IMR-90 (cell line): ENCODE measurements around the gene BTBD1. TPM values are rescaled to one million over a fixed set of nuclear protein-coding genes. Genes with fewer than 3 reads are reported as not detected.

ENCODE experiments used
- ATAC-seq: fragments of 200-7000 bp; cut with Tn5 transposase; 2 replicates; pipeline ENCODE4 v1.9.1; 2020; ENCODE audit warnings: low read depth, mild to moderate bottlenecking, moderate library complexity
- BruUV-seq: library from RNA; stranded (reverse); fragments of 400-500 nt; replicated peaks from 2 replicates; lab custom pipeline; 2021; lab: Mats Ljungman, UMichigan
- CTCF ChIA-PET: fragments of 300-600 bp; formaldehyde crosslinking; extraction: SDS; loops from one replicate; lab custom pipeline; 2021; ENCODE audit warnings: antibody characterized with exemption; lab: Yijun Ruan, JAX
- POLR2A ChIA-PET: fragments of 300-600 bp; sonication (Branson Sonifier 250); formaldehyde crosslinking; loops from one replicate; lab custom pipeline; 2022; ENCODE audit warnings: antibody characterized with exemption; ENCODE audit not compliant: unreplicated experiment; lab: Charles Lee
- DNase-seq: peaks from one replicate; pipeline ENCODE4 v3.0.0; 2013
- H2AFZ ChIP-seq: replicated peaks from 2 replicates; pipeline ENCODE3; 2013; ENCODE audit warnings: low read length, mild to moderate bottlenecking; ENCODE audit not compliant: poor library complexity
- H2AK5ac ChIP-seq: 2 replicates; pipeline ENCODE4 v1.6.1; 2013; ENCODE audit warnings: low read depth, low read length, inconsistent platforms
- H2AK9ac ChIP-seq: replicated peaks from 2 replicates; pipeline ENCODE3; 2013; ENCODE audit warnings: mild to moderate bottlenecking, low read depth, low read length, moderate library complexity; ENCODE audit not compliant: poor library complexity
- H2BK120ac ChIP-seq: 2 replicates; pipeline ENCODE4 v1.6.1; 2013; ENCODE audit warnings: low read depth, low read length, inconsistent platforms
- H2BK15ac ChIP-seq: 3 replicates; pipeline ENCODE4 v1.6.1; 2013; ENCODE audit warnings: low read depth, low read length, inconsistent platforms
- H2BK20ac ChIP-seq: 2 replicates; pipeline ENCODE4 v1.6.1; 2013; ENCODE audit warnings: low read depth, mild to moderate bottlenecking, inconsistent platforms, low read length, moderate library complexity
- H2BK5ac ChIP-seq: 2 replicates; pipeline ENCODE4 v1.6.1; 2013; ENCODE audit warnings: mild to moderate bottlenecking, low read depth, low read length, inconsistent platforms; ENCODE audit not compliant: poor library complexity, severe bottlenecking
- H3K14ac ChIP-seq: replicated peaks from 2 replicates; pipeline ENCODE4 v1.6.1; 2013; ENCODE audit warnings: low read depth, low read length, inconsistent platforms
- H3K18ac ChIP-seq: 2 replicates; pipeline ENCODE4 v1.6.1; 2013; ENCODE audit warnings: low read depth, low read length, control low read depth
- H3K23ac ChIP-seq: 2 replicates; pipeline ENCODE4 v1.6.1; 2013; ENCODE audit warnings: low read depth, low read length, inconsistent platforms
- H3K27ac ChIP-seq: 2 replicates; pipeline ENCODE4 v1.5.1; 2013; ENCODE audit warnings: mild to moderate bottlenecking, control low read depth, low read length; ENCODE audit not compliant: insufficient read depth
- H3K27me3 ChIP-seq: 2 replicates; pipeline ENCODE4 v1.6.1; 2013; ENCODE audit warnings: low read length; ENCODE audit not compliant: control insufficient read depth, insufficient read depth
- H3K36me3 ChIP-seq: 2 replicates; pipeline ENCODE4 v1.6.1; 2013; ENCODE audit warnings: low read length, mixed read lengths; ENCODE audit not compliant: control insufficient read depth, insufficient read depth
- H3K4ac ChIP-seq: 2 replicates; pipeline ENCODE4 v1.6.1; 2013; ENCODE audit warnings: low read depth, low read length, inconsistent platforms
- H3K4me1 ChIP-seq: 2 replicates; pipeline ENCODE4 v1.6.1; 2013; ENCODE audit warnings: low read length, mixed read lengths; ENCODE audit not compliant: control insufficient read depth, insufficient read depth
- H3K4me2 ChIP-seq: 2 replicates; pipeline ENCODE4 v1.6.1; 2013; ENCODE audit warnings: low read depth, mild to moderate bottlenecking, control low read depth, low read length, moderate library complexity
- H3K4me3 ChIP-seq: 2 replicates; pipeline ENCODE4 v1.5.1; 2013; ENCODE audit warnings: low read depth, mild to moderate bottlenecking, control low read depth, low read length, moderate library complexity; ENCODE audit not compliant: insufficient read depth
- H3K56ac ChIP-seq: 2 replicates; pipeline ENCODE4 v1.6.1; 2013; ENCODE audit warnings: low read length, inconsistent platforms; ENCODE audit not compliant: insufficient read depth; ENCODE audit errors: extremely low read depth
- H3K79me1 ChIP-seq, 2 experiments: 2 replicates each; pipeline ENCODE4 v1.6.1; 2013; ENCODE audit warnings: low read length in 2 of 2, inconsistent platforms in 1 of 2, low read depth in 1 of 2
- H3K9ac ChIP-seq: 2 replicates; pipeline ENCODE4 v1.6.1; 2013; ENCODE audit warnings: low read depth, low read length, control low read depth
- H3K9me1 ChIP-seq: 2 replicates; pipeline ENCODE4 v1.6.1; 2013; ENCODE audit warnings: low read length, inconsistent platforms; ENCODE audit not compliant: insufficient read depth
- H3K9me3 ChIP-seq: 2 replicates; pipeline ENCODE4 v1.6.1; 2013; ENCODE audit warnings: low read length; ENCODE audit not compliant: control insufficient read depth, insufficient read depth
- H4K20me1 ChIP-seq: 2 replicates; pipeline ENCODE4 v1.6.1; 2013; ENCODE audit warnings: low read length, inconsistent platforms; ENCODE audit not compliant: insufficient read depth
- H4K5ac ChIP-seq: 2 replicates; pipeline ENCODE4 v1.6.1; 2013; ENCODE audit warnings: mild to moderate bottlenecking, low read depth, low read length, control low read depth
- H4K8ac ChIP-seq, 2 experiments: 2 replicates each; pipeline ENCODE4 v1.6.1; 2013; ENCODE audit warnings: low read depth in 2 of 2, low read length in 2 of 2, control low read depth in 1 of 2, inconsistent platforms in 1 of 2
- H4K91ac ChIP-seq: 2 replicates; pipeline ENCODE4 v1.6.1; 2013; ENCODE audit warnings: low read depth, low read length, inconsistent platforms; ENCODE audit not compliant: insufficient read depth
- BHLHE40 ChIP-seq: fragments of 150-350 bp; IDR thresholded peaks from 2 replicates; pipeline ENCODE4 v1.6.1; 2016; ENCODE audit warnings: mild to moderate bottlenecking, low read depth, low read length
- CEBPB ChIP-seq: IDR thresholded peaks from 2 replicates; pipeline ENCODE4 v1.6.1; 2012; ENCODE audit warnings: low read depth, low read length, improper control_type of control experiment
- CHD1 ChIP-seq: IDR thresholded peaks from 2 replicates; pipeline ENCODE4 v1.6.1; 2012; ENCODE audit warnings: low read depth, low read length, improper control_type of control experiment
- CTCF ChIP-seq: conservative IDR thresholded peaks from 2 replicates; pipeline ENCODE4 v1.5.1; 2012; ENCODE audit warnings: mild to moderate bottlenecking, low read depth, low read length, improper control_type of control experiment
- ELK1 ChIP-seq: fragments of 150-350 bp; IDR thresholded peaks from 2 replicates; pipeline ENCODE4 v1.6.1; 2016; ENCODE audit warnings: low read depth, mild to moderate bottlenecking, low read length, moderate library complexity, borderline replicate concordance
- FOS ChIP-seq: fragments of 150-350 bp; IDR thresholded peaks from 2 replicates; pipeline ENCODE4 v1.6.1; 2016; ENCODE audit warnings: low read depth, low read length
- MAFK ChIP-seq: IDR thresholded peaks from 2 replicates; pipeline ENCODE4 v1.6.1; 2012; ENCODE audit warnings: low read depth, low read length, improper control_type of control experiment
- MAZ ChIP-seq: IDR thresholded peaks from 2 replicates; pipeline ENCODE4 v1.6.1; 2012; ENCODE audit warnings: low read depth, mild to moderate bottlenecking, low read length, improper control_type of control experiment, moderate library complexity, borderline replicate concordance
- MXI1 ChIP-seq: IDR thresholded peaks from 2 replicates; pipeline ENCODE4 v1.6.1; 2012; ENCODE audit warnings: low read depth, mild to moderate bottlenecking, low read length, moderate library complexity, borderline replicate concordance
- NFE2L2 ChIP-seq: fragments of 150-350 bp; IDR thresholded peaks from 2 replicates; pipeline ENCODE4 v1.6.1; 2016; ENCODE audit warnings: low read depth, mild to moderate bottlenecking, low read length
- POLR2A ChIP-seq: IDR thresholded peaks from 2 replicates; pipeline ENCODE4 v1.6.1; 2012; ENCODE audit warnings: mild to moderate bottlenecking, low read depth, low read length
- RAD21 ChIP-seq: IDR thresholded peaks from 2 replicates; pipeline ENCODE4 v1.6.1; 2012; ENCODE audit warnings: low read length, improper control_type of control experiment
- RCOR1 ChIP-seq: IDR thresholded peaks from 2 replicates; pipeline ENCODE4 v1.6.1; 2012; ENCODE audit warnings: mild to moderate bottlenecking, low read length, improper control_type of control experiment; ENCODE audit not compliant: insufficient replicate concordance
- RFX5 ChIP-seq: IDR thresholded peaks from 2 replicates; pipeline ENCODE4 v1.8.0; 2012; ENCODE audit warnings: low read depth, mild to moderate bottlenecking, low read length, moderate library complexity
- SMC3 ChIP-seq: fragments of 150-350 bp; IDR thresholded peaks from 2 replicates; pipeline ENCODE4 v1.6.1; 2016; ENCODE audit warnings: low read depth, mild to moderate bottlenecking, antibody characterized with exemption, low read length, moderate library complexity
- USF2 ChIP-seq: fragments of 150-350 bp; IDR thresholded peaks from 2 replicates; pipeline ENCODE4 v1.6.1; 2017; ENCODE audit warnings: mild to moderate bottlenecking, antibody characterized with exemption, low read length, low read depth
- WGBS, 2 experiments: methylation state at CpG; one replicate each; pipeline versions ENCODE4 v1.1.5 to v1.1.7; 2013; ENCODE audit warnings: missing lambda C conversion rate in 2 of 2; ENCODE audit not compliant: insufficient read length in 1 of 2; ENCODE audit errors: extremely low coverage in 2 of 2; 5-methylcytosine and 5-hydroxymethylcytosine counted together
- dilution Hi-C: fragments of 300-500 bp; cut with HindIII; formaldehyde crosslinking; loops from one replicate; pipeline ENCODE4 v1.14.3; 2018; ENCODE audit warnings: low sequenced_read_pairs; ENCODE audit not compliant: unreplicated experiment
- in situ Hi-C: fragments of 300-500 bp; cut with MboI; formaldehyde crosslinking; loops from 3 replicates; pipeline ENCODE4 v1.14.3; 2019; ENCODE audit warnings: low sequenced_read_pairs, inconsistent platforms, mixed read lengths
- intact Hi-C: fragments of 100-400 bp; cut with micrococcal nuclease; formaldehyde crosslinking; loops from 2 replicates; pipeline ENCODE4 v1.10.0; 2022
- polyA plus RNA-seq, 3 experiments: library from polyadenylated mRNA; depleted of rRNA; stranded (reverse); fragments of >200 nt; gene quantifications; 2 replicates each; pipeline ENCODE4 v1.2.3, GENCODE V29; 2012; ENCODE audit warnings: low replicate concordance in 1 of 3
- total RNA-seq: library from RNA; depleted of rRNA; stranded (reverse); fragments of >200 nt; gene quantifications from 2 replicates; pipeline ENCODE4 v1.2.3, GENCODE V29; 2012

Gene BTBD1
- total and polyA plus RNA-seq, 2 of the 4 experiments (the other 2 are of a cell fraction), result 39.3 to 78.7 TPM

- Histone ChIP-seq H4K5ac (peak overlapping the region; percentile 88), H4K91ac (peak overlapping the region; percentile 58; the same call in 1 of the 2 replicates), H3K4me1 (peaks cover 3% of the 10 kb centered on the region; the same call in 1 of the 2 replicates), H3K79me1 (peaks cover 5 to 21% of the 10 kb centered on the region in 2 experiments), H2BK120ac (0 out of 2 replicates have a peak overlapping the region, but pooled peaks have one; percentile 10), H3K9ac (peak overlapping the region; percentile 97), H3K27ac (peak overlapping the region; percentile 59), H2AFZ (peak overlapping the region; percentile 100), H3K9me1 (peaks cover 8% of the 10 kb centered on the region), H3K56ac (peak overlapping the region; percentile 70; the same call in 1 of the 2 replicates), H3K27me3 (no peaks in the 10 kb centered on the region), H3K4ac (peak overlapping the region; percentile 86), H4K20me1 (no peaks in the 10 kb centered on the region), H4K8ac (peak overlapping the region; percentile 88 to 97), H2BK15ac (no peak overlapping the region), H3K9me3 (no peaks in the 10 kb centered on the region), H2BK5ac (peak overlapping the region; percentile 45), H3K4me2 (peak overlapping the region; percentile 87), H3K4me3 (peak overlapping the region; percentile 63), H2AK9ac (peak overlapping the region; percentile 95), H3K36me3 (peaks cover 2% of the 10 kb centered on the region; the same call in 1 of the 2 replicates), H2BK20ac (no peak overlapping the region), H3K18ac (no peak overlapping the region), H3K14ac (peak overlapping the region; percentile 93), H2AK5ac (0 out of 2 replicates have a peak overlapping the region, but pooled peaks have one; percentile 73), H3K23ac (peak overlapping the region; percentile 97)
- peak; percentile 40; the same call in 1 of the 2 replicates for ATAC-seq
- dilution Hi-C loops (no loop called here), intact Hi-C loops (loop anchor here (5.0 kb wide), 3 partner anchors 139 to 234 kb away; no protein-coding TSS in a partner anchor), in situ Hi-C loops (no loop called here)
- WGBS, 2 experiments, result no CpG with 5 or more reads among the region's 12 CpGs
- TF ChIP-seq ELK1, result no peak
- TF ChIP-seq CEBPB, result no peak
- no peak for TF ChIP-seq CTCF
- TF ChIP-seq RAD21, result no peak
- no peak for TF ChIP-seq RCOR1
- no peak for TF ChIP-seq MAZ
- no peak for TF ChIP-seq POLR2A
- no peak for TF ChIP-seq RFX5
- no peak for TF ChIP-seq MAFK
- TF ChIP-seq CHD1, result no peak
- TF ChIP-seq BHLHE40, result no peak
- no peak for TF ChIP-seq USF2
- TF ChIP-seq MXI1, result no peak
- TF ChIP-seq SMC3, result no peak
- no peak for TF ChIP-seq NFE2L2
- no peak for TF ChIP-seq FOS
- ChIA-PET POLR2A (no interaction called here), CTCF (interaction anchor here (0.8 to 2.1 kb wide), 2 partner anchors 13 to 138 kb away, joined by 3 to 4 read pairs; no protein-coding TSS in a partner anchor)
- TSS peak; percentile 85 for BruUV-seq
- DNase-seq, result peak; percentile 22
Observed at GRCh38 chr15:82986442-82986780, 80.6 kb downstream of the BTBD1 start.
